WTC11 (cell line): ENCODE results near the gene SAMMSON. TPM values are rescaled to one million over a fixed set of nuclear protein-coding genes. Genes with fewer than 3 reads are reported as not detected.
A peak's percentile ranks its signal among the peaks of the same experiment; 100 is the strongest.

Experiments used
- ATAC-seq: fragments of 200-7000 bp; cut with Tn5 transposase; 2 replicates; pipeline ENCODE4 v1.10.0; 2021; ENCODE audit warnings: mild to moderate bottlenecking, moderate library complexity
- CTCF ChIA-PET: fragments of 300-600 bp; sonication (Branson Sonifier 250); formaldehyde crosslinking; loops from one replicate; lab custom pipeline; 2021; ENCODE audit warnings: antibody characterized with exemption; lab: Charles Lee
- POLR2A ChIA-PET: fragments of 350-600 bp; sonication (Branson Sonifier 250); formaldehyde crosslinking; loops from one replicate; lab custom pipeline; 2021; ENCODE audit warnings: antibody characterized with exemption; lab: Charles Lee
- DNase-seq: peaks from one replicate; pipeline ENCODE4 v3.0.0; 2021; ENCODE audit warnings: low spot score
- H3K27ac Mint-ChIP-seq: 2 replicates; pipeline ENCODE4 v1.8.0; 2021; ENCODE audit warnings: mixed read lengths
- H3K27me3 Mint-ChIP-seq: 2 replicates; pipeline ENCODE4 v1.8.0; 2021; ENCODE audit warnings: low read depth, mild to moderate bottlenecking, moderate library complexity, mixed read lengths
- H3K36me3 Mint-ChIP-seq: 2 replicates; pipeline ENCODE4 v1.8.0; 2021; ENCODE audit warnings: mixed read lengths
- H3K4me1 Mint-ChIP-seq: 2 replicates; pipeline ENCODE4 v1.8.0; 2022; ENCODE audit warnings: mixed read lengths
- H3K4me3 Mint-ChIP-seq: 2 replicates; pipeline ENCODE4 v1.8.0; 2021; ENCODE audit warnings: mild to moderate bottlenecking, moderate library complexity, mixed read lengths
- H3K9me3 Mint-ChIP-seq: 2 replicates; pipeline ENCODE4 v1.8.0; 2021; ENCODE audit warnings: mixed read lengths
- ATF1 ChIP-seq: sonication (generic); formaldehyde crosslinking; IDR thresholded peaks from 2 replicates; pipeline ENCODE4 v1.8.1; 2023; ENCODE audit warnings: mild to moderate bottlenecking, moderate library complexity, missing genetic modification reagents
- CBFB ChIP-seq: sonication (generic); formaldehyde crosslinking; IDR thresholded peaks from 2 replicates; pipeline ENCODE4 v1.8.1; 2022; ENCODE audit warnings: mild to moderate bottlenecking, low read depth, missing genetic modification reagents
- CREM ChIP-seq: sonication (generic); formaldehyde crosslinking; IDR thresholded peaks from 2 replicates; pipeline ENCODE4 v1.8.1; 2022; ENCODE audit warnings: mild to moderate bottlenecking, missing genetic modification reagents, moderate library complexity
- EMX1 ChIP-seq: fragments of 250-450 bp; sonication (Bioruptor Pico); IDR thresholded peaks from 2 replicates; pipeline ENCODE4 v1.8.0; 2021; ENCODE audit warnings: mild to moderate bottlenecking
- ETV6 ChIP-seq: sonication (generic); formaldehyde crosslinking; IDR thresholded peaks from 2 replicates; pipeline ENCODE4 v1.8.1; 2022; ENCODE audit warnings: mild to moderate bottlenecking, missing genetic modification reagents
- JAZF1 ChIP-seq: fragments of 250-450 bp; sonication (Bioruptor Pico); IDR thresholded peaks from 2 replicates; pipeline ENCODE4 v1.9.0; 2021; ENCODE audit warnings: moderate library complexity, mild to moderate bottlenecking, inconsistent platforms
- JUN ChIP-seq: sonication (generic); formaldehyde crosslinking; IDR thresholded peaks from 2 replicates; pipeline ENCODE4 v1.8.0; 2023; ENCODE audit warnings: mild to moderate bottlenecking, missing genetic modification reagents
- NFYB ChIP-seq: sonication (generic); formaldehyde crosslinking; conservative IDR thresholded peaks from 2 replicates; pipeline ENCODE4 v1.8.0; 2022; ENCODE audit warnings: low read depth, missing genetic modification reagents
- NR1H2 ChIP-seq: sonication (generic); formaldehyde crosslinking; IDR thresholded peaks from 2 replicates; pipeline ENCODE4 v1.9.0; 2021; ENCODE audit warnings: mild to moderate bottlenecking, moderate library complexity, missing genetic modification reagents
- OVOL2 ChIP-seq: fragments of 250-450 bp; sonication (Bioruptor Pico); IDR thresholded peaks from 2 replicates; pipeline ENCODE4 v1.9.0; 2021; ENCODE audit warnings: mild to moderate bottlenecking, borderline replicate concordance
- TCF7 ChIP-seq: sonication (generic); formaldehyde crosslinking; IDR thresholded peaks from 2 replicates; pipeline ENCODE4 v1.8.0; 2022; ENCODE audit warnings: mild to moderate bottlenecking, low read depth, missing genetic modification reagents, moderate library complexity
- TEAD1 ChIP-seq: sonication (generic); formaldehyde crosslinking; IDR thresholded peaks from 2 replicates; pipeline ENCODE4 v1.8.0; 2022; ENCODE audit warnings: mild to moderate bottlenecking, missing genetic modification reagents
- ZNF219 ChIP-seq: sonication (generic); formaldehyde crosslinking; IDR thresholded peaks from 2 replicates; pipeline ENCODE4 v1.8.0; 2023; ENCODE audit warnings: missing genetic modification reagents, mild to moderate bottlenecking, borderline replicate concordance
- ZNF232 ChIP-seq: sonication (generic); formaldehyde crosslinking; IDR thresholded peaks from 2 replicates; pipeline ENCODE4 v1.8.0; 2022; ENCODE audit warnings: mild to moderate bottlenecking, missing genetic modification reagents
- ZNF263 ChIP-seq: sonication (generic); formaldehyde crosslinking; IDR thresholded peaks from 2 replicates; pipeline ENCODE4 v1.8.1; 2022; ENCODE audit warnings: low read depth, mild to moderate bottlenecking, moderate library complexity, missing genetic modification reagents
- ZNF317 ChIP-seq: sonication (generic); formaldehyde crosslinking; IDR thresholded peaks from 2 replicates; pipeline ENCODE4 v1.8.1; 2023; ENCODE audit warnings: low read depth, mild to moderate bottlenecking, moderate library complexity, missing genetic modification reagents, borderline replicate concordance
- total RNA-seq: library from RNA; stranded (reverse); gene quantifications from 3 replicates; pipeline ENCODE4 v1.2.3, GENCODE V29; 2021
- TF ChIP-seq, protein P1 (sequence below): sonication (generic); formaldehyde crosslinking; IDR thresholded peaks from 2 replicates; pipeline ENCODE4 v1.8.0; 2023; ENCODE audit warnings: mild to moderate bottlenecking, missing genetic modification reagents
- TF ChIP-seq, protein P2 (sequence below): sonication (generic); formaldehyde crosslinking; conservative IDR thresholded peaks from 2 replicates; pipeline ENCODE4 v1.8.1; 2022; ENCODE audit warnings: mild to moderate bottlenecking, missing genetic modification reagents
- TF ChIP-seq, protein P3 (sequence below): sonication (generic); formaldehyde crosslinking; IDR thresholded peaks from 2 replicates; pipeline ENCODE4 v1.8.1; 2022; ENCODE audit warnings: mild to moderate bottlenecking, moderate library complexity, missing genetic modification reagents
- TF ChIP-seq, protein P4 (sequence below): sonication (generic); formaldehyde crosslinking; IDR thresholded peaks from 2 replicates; pipeline ENCODE4 v1.8.1; 2022; ENCODE audit warnings: low read depth, missing genetic modification reagents, borderline replicate concordance
- TF ChIP-seq, protein P5 (sequence below): sonication (generic); formaldehyde crosslinking; IDR thresholded peaks from 2 replicates; pipeline ENCODE4 v1.8.1; 2023; ENCODE audit warnings: mild to moderate bottlenecking, missing genetic modification reagents, borderline replicate concordance

Gene SAMMSON
- total RNA-seq, 1 experiment from 2014 or later, result 0.13 TPM

DNA sequence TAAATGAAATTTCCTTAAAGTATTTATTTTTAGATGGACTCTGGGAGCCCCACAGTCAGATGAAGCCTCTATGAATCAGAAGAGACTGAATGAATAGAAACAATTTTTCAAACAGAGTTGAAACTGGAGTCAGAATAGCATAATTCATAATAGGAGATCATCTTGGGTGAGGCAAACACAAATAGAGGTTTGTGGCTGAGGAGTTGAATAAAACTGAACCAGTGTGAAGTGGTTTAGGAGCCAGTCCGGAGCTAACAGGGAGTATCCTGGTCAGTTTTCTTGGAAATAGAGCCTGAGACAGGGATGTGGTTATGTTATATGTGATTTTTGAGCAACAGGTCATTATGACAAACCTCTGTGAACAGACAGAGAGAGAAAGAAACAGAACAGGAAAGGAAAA, 39.2 kb downstream of the SAMMSON start (continued):
- TF ChIP-seq, protein P1, sequence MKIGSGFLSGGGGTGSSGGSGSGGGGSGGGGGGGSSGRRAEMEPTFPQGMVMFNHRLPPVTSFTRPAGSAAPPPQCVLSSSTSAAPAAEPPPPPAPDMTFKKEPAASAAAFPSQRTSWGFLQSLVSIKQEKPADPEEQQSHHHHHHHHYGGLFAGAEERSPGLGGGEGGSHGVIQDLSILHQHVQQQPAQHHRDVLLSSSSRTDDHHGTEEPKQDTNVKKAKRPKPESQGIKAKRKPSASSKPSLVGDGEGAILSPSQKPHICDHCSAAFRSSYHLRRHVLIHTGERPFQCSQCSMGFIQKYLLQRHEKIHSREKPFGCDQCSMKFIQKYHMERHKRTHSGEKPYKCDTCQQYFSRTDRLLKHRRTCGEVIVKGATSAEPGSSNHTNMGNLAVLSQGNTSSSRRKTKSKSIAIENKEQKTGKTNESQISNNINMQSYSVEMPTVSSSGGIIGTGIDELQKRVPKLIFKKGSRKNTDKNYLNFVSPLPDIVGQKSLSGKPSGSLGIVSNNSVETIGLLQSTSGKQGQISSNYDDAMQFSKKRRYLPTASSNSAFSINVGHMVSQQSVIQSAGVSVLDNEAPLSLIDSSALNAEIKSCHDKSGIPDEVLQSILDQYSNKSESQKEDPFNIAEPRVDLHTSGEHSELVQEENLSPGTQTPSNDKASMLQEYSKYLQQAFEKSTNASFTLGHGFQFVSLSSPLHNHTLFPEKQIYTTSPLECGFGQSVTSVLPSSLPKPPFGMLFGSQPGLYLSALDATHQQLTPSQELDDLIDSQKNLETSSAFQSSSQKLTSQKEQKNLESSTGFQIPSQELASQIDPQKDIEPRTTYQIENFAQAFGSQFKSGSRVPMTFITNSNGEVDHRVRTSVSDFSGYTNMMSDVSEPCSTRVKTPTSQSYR (CRISPR knock-in tag), result no peak
- no peak for TF ChIP-seq CBFB (CRISPR knock-in tag)
- TF ChIP-seq, protein P2, sequence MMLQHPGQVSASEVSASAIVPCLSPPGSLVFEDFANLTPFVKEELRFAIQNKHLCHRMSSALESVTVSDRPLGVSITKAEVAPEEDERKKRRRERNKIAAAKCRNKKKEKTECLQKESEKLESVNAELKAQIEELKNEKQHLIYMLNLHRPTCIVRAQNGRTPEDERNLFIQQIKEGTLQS (CRISPR knock-in tag), result no peak
- no peak for TF ChIP-seq EMX1
- no peak for TF ChIP-seq ZNF317 (CRISPR knock-in tag)
- TF ChIP-seq CREM (CRISPR knock-in tag), result no peak
- no peak for TF ChIP-seq ETV6
- TF ChIP-seq ATF1 (CRISPR knock-in tag), result no peak
- no peak for TF ChIP-seq TCF7 (CRISPR knock-in tag)
- TF ChIP-seq TEAD1, result no peak
- no peak for TF ChIP-seq ZNF232 (CRISPR knock-in tag)
- TF ChIP-seq, protein P3, sequence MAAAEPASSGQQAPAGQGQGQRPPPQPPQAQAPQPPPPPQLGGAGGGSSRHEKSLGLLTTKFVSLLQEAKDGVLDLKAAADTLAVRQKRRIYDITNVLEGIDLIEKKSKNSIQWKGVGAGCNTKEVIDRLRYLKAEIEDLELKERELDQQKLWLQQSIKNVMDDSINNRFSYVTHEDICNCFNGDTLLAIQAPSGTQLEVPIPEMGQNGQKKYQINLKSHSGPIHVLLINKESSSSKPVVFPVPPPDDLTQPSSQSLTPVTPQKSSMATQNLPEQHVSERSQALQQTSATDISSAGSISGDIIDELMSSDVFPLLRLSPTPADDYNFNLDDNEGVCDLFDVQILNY (CRISPR knock-in tag), result no peak
- no peak for TF ChIP-seq NR1H2 (CRISPR knock-in tag)
- TF ChIP-seq, protein P4, sequence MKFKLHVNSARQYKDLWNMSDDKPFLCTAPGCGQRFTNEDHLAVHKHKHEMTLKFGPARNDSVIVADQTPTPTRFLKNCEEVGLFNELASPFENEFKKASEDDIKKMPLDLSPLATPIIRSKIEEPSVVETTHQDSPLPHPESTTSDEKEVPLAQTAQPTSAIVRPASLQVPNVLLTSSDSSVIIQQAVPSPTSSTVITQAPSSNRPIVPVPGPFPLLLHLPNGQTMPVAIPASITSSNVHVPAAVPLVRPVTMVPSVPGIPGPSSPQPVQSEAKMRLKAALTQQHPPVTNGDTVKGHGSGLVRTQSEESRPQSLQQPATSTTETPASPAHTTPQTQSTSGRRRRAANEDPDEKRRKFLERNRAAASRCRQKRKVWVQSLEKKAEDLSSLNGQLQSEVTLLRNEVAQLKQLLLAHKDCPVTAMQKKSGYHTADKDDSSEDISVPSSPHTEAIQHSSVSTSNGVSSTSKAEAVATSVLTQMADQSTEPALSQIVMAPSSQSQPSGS (CRISPR knock-in tag), result no peak
- TF ChIP-seq JUN, result no peak
- TF ChIP-seq ZNF263 (CRISPR knock-in tag), result no peak

DNA sequence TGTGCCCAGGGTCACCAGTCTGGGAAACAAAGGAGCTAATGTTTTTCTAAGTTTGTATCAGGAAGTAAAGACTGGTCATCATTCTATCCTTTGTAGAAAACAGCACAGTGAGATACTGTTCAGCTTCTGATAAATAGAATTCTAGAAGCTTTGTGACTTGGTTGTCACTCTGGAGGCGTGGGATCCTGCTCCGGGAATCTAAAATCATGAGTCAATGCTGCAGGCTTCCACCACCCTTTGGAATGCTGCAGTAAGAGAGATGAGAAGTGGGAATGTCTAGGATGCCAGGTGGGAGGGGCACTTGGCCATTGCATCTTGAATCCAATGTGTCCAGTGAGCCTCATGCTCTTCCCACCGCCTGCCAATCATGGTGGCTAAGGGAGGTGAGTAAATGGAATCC, 40.9 kb downstream of the SAMMSON start:
- Mint-ChIP-seq H3K4me1 (peaks cover 13% of the 10 kb centered on the region), H3K9me3 (peaks cover 13% of the 10 kb centered on the region), H3K27me3 (no peaks in the 10 kb centered on the region), H3K27ac (no peak overlapping the region), H3K36me3 (peaks cover 7% of the 10 kb centered on the region; the same call in 1 of the 2 replicates), H3K4me3 (no peak overlapping the region)
- TF ChIP-seq OVOL2 (CRISPR knock-in tag) (no peak), JAZF1 (no peak), ZNF219 (CRISPR knock-in tag) (no peak), CBFB (CRISPR knock-in tag) (no peak), NFYB (CRISPR knock-in tag) (no peak)
- TF ChIP-seq, protein P5, sequence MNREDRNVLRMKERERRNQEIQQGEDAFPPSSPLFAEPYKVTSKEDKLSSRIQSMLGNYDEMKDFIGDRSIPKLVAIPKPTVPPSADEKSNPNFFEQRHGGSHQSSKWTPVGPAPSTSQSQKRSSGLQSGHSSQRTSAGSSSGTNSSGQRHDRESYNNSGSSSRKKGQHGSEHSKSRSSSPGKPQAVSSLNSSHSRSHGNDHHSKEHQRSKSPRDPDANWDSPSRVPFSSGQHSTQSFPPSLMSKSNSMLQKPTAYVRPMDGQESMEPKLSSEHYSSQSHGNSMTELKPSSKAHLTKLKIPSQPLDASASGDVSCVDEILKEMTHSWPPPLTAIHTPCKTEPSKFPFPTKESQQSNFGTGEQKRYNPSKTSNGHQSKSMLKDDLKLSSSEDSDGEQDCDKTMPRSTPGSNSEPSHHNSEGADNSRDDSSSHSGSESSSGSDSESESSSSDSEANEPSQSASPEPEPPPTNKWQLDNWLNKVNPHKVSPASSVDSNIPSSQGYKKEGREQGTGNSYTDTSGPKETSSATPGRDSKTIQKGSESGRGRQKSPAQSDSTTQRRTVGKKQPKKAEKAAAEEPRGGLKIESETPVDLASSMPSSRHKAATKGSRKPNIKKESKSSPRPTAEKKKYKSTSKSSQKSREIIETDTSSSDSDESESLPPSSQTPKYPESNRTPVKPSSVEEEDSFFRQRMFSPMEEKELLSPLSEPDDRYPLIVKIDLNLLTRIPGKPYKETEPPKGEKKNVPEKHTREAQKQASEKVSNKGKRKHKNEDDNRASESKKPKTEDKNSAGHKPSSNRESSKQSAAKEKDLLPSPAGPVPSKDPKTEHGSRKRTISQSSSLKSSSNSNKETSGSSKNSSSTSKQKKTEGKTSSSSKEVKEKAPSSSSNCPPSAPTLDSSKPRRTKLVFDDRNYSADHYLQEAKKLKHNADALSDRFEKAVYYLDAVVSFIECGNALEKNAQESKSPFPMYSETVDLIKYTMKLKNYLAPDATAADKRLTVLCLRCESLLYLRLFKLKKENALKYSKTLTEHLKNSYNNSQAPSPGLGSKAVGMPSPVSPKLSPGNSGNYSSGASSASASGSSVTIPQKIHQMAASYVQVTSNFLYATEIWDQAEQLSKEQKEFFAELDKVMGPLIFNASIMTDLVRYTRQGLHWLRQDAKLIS (CRISPR knock-in tag), result no peak
- ATAC-seq (peak; percentile 24; the same call in 1 of the 2 replicates), DNase-seq (no peak)
- POLR2A ChIA-PET, result no interaction called here
- CTCF ChIA-PET, result no interaction called here
